ENCODE data around the gene SOCS7. TPM values are rescaled to one million over a fixed set of nuclear protein-coding genes. Genes with fewer than 3 reads are reported as not detected.
A peak's percentile ranks its signal among the peaks of the same experiment; 100 is the strongest.

The SOCS7 gene
- total RNA-seq, 1 donor from 2014 or later, result 17.8 TPM

- peak overlapping the region; percentile 11 for H3K27ac ChIP-seq
- no peaks in the 10 kb centered on the region for H3K36me3 ChIP-seq
- no peaks in the 10 kb centered on the region for H3K9me3 ChIP-seq (ENCODE audit: low read depth)
- Mint-ChIP-seq H3K9me3 (no peaks in the 10 kb centered on the region), H3K36me3 (no peaks in the 10 kb centered on the region), H3K4me3 (peak overlapping the region; percentile 69), H3K27ac (peak overlapping the region; percentile 11), H3K4me1 (peaks cover 50% of the 10 kb centered on the region), H3K27me3 (ENCODE audit: insufficient read depth, low read depth) (peaks cover 39% of the 10 kb centered on the region)
- no peak overlapping the region for H3K9ac ChIP-seq
- no peak overlapping the region for H2AFZ ChIP-seq (replicated peaks)
- no peak for DNase-seq (ENCODE audit: low spot score)
- TF ChIP-seq CTCF (IDR thresholded peaks at IDR 0.05), result no peak
- no peak for TF ChIP-seq EZH2phosphoT487 (IDR thresholded peaks at IDR 0.05)
- TF ChIP-seq EZH2 (IDR thresholded peaks at IDR 0.05), result no peak
- H3K4me1 ChIP-seq, result peaks cover 47% of the 10 kb centered on the region
- H4K20me1 ChIP-seq (ENCODE audit: low read depth), result no peaks in the 10 kb centered on the region
- H3K27me3 ChIP-seq, result peaks cover 10% of the 10 kb centered on the region
- H3K4me2 ChIP-seq, result peak overlapping the region; percentile 71
- peak overlapping the region; percentile 18 for H3K4me3 ChIP-seq
- H3F3A ChIP-seq (ENCODE audit: low read depth), result peaks cover 38% of the 10 kb centered on the region
- H3K79me2 ChIP-seq (ENCODE audit: low read depth), result peaks cover 7% of the 10 kb centered on the region
Measured at GRCh38 chr17:38450557-38451029, 98.9 kb downstream of the SOCS7 start.

GRCh38 chr17:38451030-38451839 lies 99.6 kb downstream of the SOCS7 start:
- H3F3A ChIP-seq (ENCODE audit: low read depth), result peaks cover 44% of the 10 kb centered on the region
- no peak overlapping the region for H3K27ac Mint-ChIP-seq
- H3K36me3 ChIP-seq, result no peaks in the 10 kb centered on the region
- H3K36me3 Mint-ChIP-seq, result no peaks in the 10 kb centered on the region
- H3K27me3 ChIP-seq, result peaks cover 10% of the 10 kb centered on the region
- peaks cover 55% of the 10 kb centered on the region for H3K4me1 Mint-ChIP-seq
- H3K79me2 ChIP-seq (ENCODE audit: low read depth), result peaks cover 11% of the 10 kb centered on the region
- peak overlapping the region; percentile 52 for H3K4me3 Mint-ChIP-seq
- H3K9me3 ChIP-seq (ENCODE audit: low read depth), result no peaks in the 10 kb centered on the region
- peak; percentile 68 for DNase-seq (ENCODE audit: low spot score)
- H3K4me1 ChIP-seq, result peaks cover 54% of the 10 kb centered on the region
- H3K9me3 Mint-ChIP-seq, result no peaks in the 10 kb centered on the region
- peak overlapping the region; percentile 35 for H2AFZ ChIP-seq (replicated peaks)
- H3K9ac ChIP-seq, result no peak overlapping the region
- peak overlapping the region; percentile 71 for H3K4me2 ChIP-seq
- H3K4me3 ChIP-seq, result peak overlapping the region; percentile 18
- no peaks in the 10 kb centered on the region for H4K20me1 ChIP-seq (ENCODE audit: low read depth)
- TF ChIP-seq EZH2 (IDR thresholded peaks at IDR 0.05), result no peak
- TF ChIP-seq CTCF (IDR thresholded peaks at IDR 0.05), result no peak
- TF ChIP-seq EZH2phosphoT487 (IDR thresholded peaks at IDR 0.05), result no peak
- peaks cover 42% of the 10 kb centered on the region for H3K27me3 Mint-ChIP-seq (ENCODE audit: insufficient read depth, low read depth)
- H3K27ac ChIP-seq, result peak overlapping the region; percentile 11

GRCh38 chr17:38451840-38452529 lies 100.3 kb downstream of the SOCS7 start:
- Histone ChIP-seq H2AFZ (replicated peaks) (peak overlapping the region; percentile 35), H4K20me1 (ENCODE audit: low read depth) (no peaks in the 10 kb centered on the region), H3K9ac (no peak overlapping the region), H3K4me2 (peak overlapping the region; percentile 71), H3K27me3 (peaks cover 10% of the 10 kb centered on the region), H3K79me2 (ENCODE audit: low read depth) (peaks cover 17% of the 10 kb centered on the region), H3K4me1 (peaks cover 59% of the 10 kb centered on the region), H3K9me3 (ENCODE audit: low read depth) (no peaks in the 10 kb centered on the region), H3K4me3 (peak overlapping the region; percentile 18), H3K27ac (peak overlapping the region; percentile 11), H3F3A (ENCODE audit: low read depth) (peaks cover 47% of the 10 kb centered on the region), H3K36me3 (no peaks in the 10 kb centered on the region)
- peaks cover 60% of the 10 kb centered on the region for H3K4me1 Mint-ChIP-seq
- no peaks in the 10 kb centered on the region for H3K9me3 Mint-ChIP-seq
- peaks cover 42% of the 10 kb centered on the region for H3K27me3 Mint-ChIP-seq (ENCODE audit: insufficient read depth, low read depth)
- H3K36me3 Mint-ChIP-seq, result no peaks in the 10 kb centered on the region
- peak; percentile 65 for DNase-seq (ENCODE audit: low spot score)
- TF ChIP-seq EZH2phosphoT487 (IDR thresholded peaks at IDR 0.05) (no peak), CTCF (IDR thresholded peaks at IDR 0.05) (no peak), EZH2 (IDR thresholded peaks at IDR 0.05) (no peak)
- H3K4me3 Mint-ChIP-seq, result peak overlapping the region; percentile 77
- peak overlapping the region; percentile 70 for H3K27ac Mint-ChIP-seq

All from neural progenitor cell (in vitro differentiated cells).